Measurements from ENCODE around the gene STIM1. TPM values are rescaled to one million over a fixed set of nuclear protein-coding genes. Genes with fewer than 3 reads are reported as not detected.

Gene STIM1
- total RNA-seq, 1 donor from 2014 or later, result 60.7 TPM

- no peaks in the 10 kb centered on the region for H3K9me3 ChIP-seq
- no peak for ATAC-seq
- no peaks in the 10 kb centered on the region for H3K27me3 ChIP-seq
- TF ChIP-seq CTCF (IDR thresholded peaks at IDR 0.05), result no peak
- H3K27ac ChIP-seq, result no peak overlapping the region
- H3K4me1 ChIP-seq, result peaks cover 10% of the 10 kb centered on the region
- H3K36me3 ChIP-seq, result no peaks in the 10 kb centered on the region
- DNase-seq, result no peak
- intact Hi-C loops (cut with DNase I), result no loop called here
- H3K4me3 ChIP-seq, result no peak overlapping the region
Observed at GRCh38 chr11:3820971-3821370, 34.5 kb upstream of the STIM1 start.

- intact Hi-C loops (cut with DNase I), result no loop called here
Observed at GRCh38 chr11:3822312-3822711, 33.2 kb upstream of the STIM1 start.

GRCh38 chr11:3823303-3823702 is 32.2 kb upstream of the STIM1 start:
- peaks cover 20% of the 10 kb centered on the region for H3K36me3 ChIP-seq
- DNase-seq (no peak), ATAC-seq (no peak)
- no peak overlapping the region for H3K4me3 ChIP-seq
- no peak overlapping the region for H3K27ac ChIP-seq
- no peak for TF ChIP-seq CTCF (IDR thresholded peaks at IDR 0.05)
- intact Hi-C loops (cut with DNase I), result no loop called here
- no peaks in the 10 kb centered on the region for H3K27me3 ChIP-seq
- H3K4me1 ChIP-seq, result peaks cover 3% of the 10 kb centered on the region
- H3K9me3 ChIP-seq, result no peaks in the 10 kb centered on the region

More at GRCh38 chr11:3822312-3822711, 33.2 kb upstream of the STIM1 start:
- H3K4me1 ChIP-seq, result peaks cover 3% of the 10 kb centered on the region
- no peak overlapping the region for H3K4me3 ChIP-seq
- DNase-seq (no peak), ATAC-seq (no peak)
- H3K27ac ChIP-seq, result no peak overlapping the region
- peaks cover 11% of the 10 kb centered on the region for H3K36me3 ChIP-seq
- no peaks in the 10 kb centered on the region for H3K27me3 ChIP-seq
- TF ChIP-seq CTCF (IDR thresholded peaks at IDR 0.05), result no peak
- H3K9me3 ChIP-seq, result no peaks in the 10 kb centered on the region

GRCh38 chr11:3823762-3824506 is 31.5 kb upstream of the STIM1 start:
- no peak overlapping the region for H3K27ac ChIP-seq
- no peak for TF ChIP-seq CTCF (IDR thresholded peaks at IDR 0.05)
- no peaks in the 10 kb centered on the region for H3K9me3 ChIP-seq
- DNase-seq (no peak), ATAC-seq (no peak)
- peaks cover 20% of the 10 kb centered on the region for H3K36me3 ChIP-seq
- intact Hi-C loops (cut with DNase I), result no loop called here
- H3K4me1 ChIP-seq, result peaks cover 3% of the 10 kb centered on the region
- no peak overlapping the region for H3K4me3 ChIP-seq
- no peaks in the 10 kb centered on the region for H3K27me3 ChIP-seq

- peak; percentile 81 for DNase-seq
- no peak overlapping the region for H3K27ac ChIP-seq
- H3K36me3 ChIP-seq, result peaks cover 29% of the 10 kb centered on the region
- peaks cover 3% of the 10 kb centered on the region for H3K4me1 ChIP-seq
- peak; percentile 92 for ATAC-seq
- H3K27me3 ChIP-seq, result no peaks in the 10 kb centered on the region
- H3K9me3 ChIP-seq, result no peaks in the 10 kb centered on the region
- peak; percentile 77 for TF ChIP-seq CTCF (IDR thresholded peaks at IDR 0.05)
- H3K4me3 ChIP-seq, result no peak overlapping the region
- intact Hi-C loops (cut with DNase I), result no loop called here
Observed at GRCh38 chr11:3824714-3825472, 30.6 kb upstream of the STIM1 start.
